C4-2B (cell line): ENCODE measurements around the gene MRLN.

Experiments used
- ZFX ChIP-seq: fragments of 450-650 bp; IDR thresholded peaks from 2 replicates; pipeline ENCODE4 v1.6.1; 2017
- TF ChIP-seq, protein P1 (sequence below): fragments of 450-650 bp; conservative IDR thresholded peaks from 2 replicates; pipeline ENCODE4 v1.5.1; 2017; ENCODE audit warnings: mild to moderate bottlenecking

DNA sequence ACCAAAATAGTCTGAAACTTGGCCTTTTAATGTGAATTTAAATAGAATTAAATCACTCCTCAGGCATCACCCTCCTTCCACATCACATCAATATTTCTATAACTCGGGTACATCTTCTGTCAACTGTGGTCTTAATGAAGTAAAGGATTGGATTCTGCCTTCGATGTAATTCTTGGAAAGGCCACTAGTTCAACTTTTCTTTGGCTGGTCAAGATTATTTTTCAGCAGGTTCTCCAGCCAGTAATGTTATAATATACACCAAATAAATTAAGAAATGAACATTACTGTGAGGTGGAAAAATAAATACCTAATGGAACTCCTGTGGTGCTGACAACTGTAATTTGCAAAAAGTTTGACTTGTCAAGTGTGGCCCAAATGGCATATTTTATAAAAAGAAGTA, 33.9 kb downstream of the MRLN start:
- TF ChIP-seq, protein P1, sequence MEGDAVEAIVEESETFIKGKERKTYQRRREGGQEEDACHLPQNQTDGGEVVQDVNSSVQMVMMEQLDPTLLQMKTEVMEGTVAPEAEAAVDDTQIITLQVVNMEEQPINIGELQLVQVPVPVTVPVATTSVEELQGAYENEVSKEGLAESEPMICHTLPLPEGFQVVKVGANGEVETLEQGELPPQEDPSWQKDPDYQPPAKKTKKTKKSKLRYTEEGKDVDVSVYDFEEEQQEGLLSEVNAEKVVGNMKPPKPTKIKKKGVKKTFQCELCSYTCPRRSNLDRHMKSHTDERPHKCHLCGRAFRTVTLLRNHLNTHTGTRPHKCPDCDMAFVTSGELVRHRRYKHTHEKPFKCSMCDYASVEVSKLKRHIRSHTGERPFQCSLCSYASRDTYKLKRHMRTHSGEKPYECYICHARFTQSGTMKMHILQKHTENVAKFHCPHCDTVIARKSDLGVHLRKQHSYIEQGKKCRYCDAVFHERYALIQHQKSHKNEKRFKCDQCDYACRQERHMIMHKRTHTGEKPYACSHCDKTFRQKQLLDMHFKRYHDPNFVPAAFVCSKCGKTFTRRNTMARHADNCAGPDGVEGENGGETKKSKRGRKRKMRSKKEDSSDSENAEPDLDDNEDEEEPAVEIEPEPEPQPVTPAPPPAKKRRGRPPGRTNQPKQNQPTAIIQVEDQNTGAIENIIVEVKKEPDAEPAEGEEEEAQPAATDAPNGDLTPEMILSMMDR, result peak; percentile 41
- TF ChIP-seq ZFX, result no peak
